DOHH2 (cell line): ENCODE results near the gene SPOCK1.

ENCODE experiments used
- EZH2phosphoT487 ChIP-seq: fragments of 200-600 bp; sonication (generic); IDR thresholded peaks from 2 replicates; pipeline ENCODE4 v1.6.1; 2017; ENCODE audit warnings: borderline replicate concordance, mild to moderate bottlenecking, antibody characterized with exemption, low read length, moderate library complexity, mixed read lengths
- TF ChIP-seq, protein P1 (sequence below): fragments of 200-600 bp; sonication (generic); IDR thresholded peaks from one replicate; pipeline ENCODE4 v1.5.1; 2014; ENCODE audit warnings: antibody characterized with exemption, mild to moderate bottlenecking, low read depth, low read length; ENCODE audit not compliant: poor library complexity, severe bottlenecking

DNA sequence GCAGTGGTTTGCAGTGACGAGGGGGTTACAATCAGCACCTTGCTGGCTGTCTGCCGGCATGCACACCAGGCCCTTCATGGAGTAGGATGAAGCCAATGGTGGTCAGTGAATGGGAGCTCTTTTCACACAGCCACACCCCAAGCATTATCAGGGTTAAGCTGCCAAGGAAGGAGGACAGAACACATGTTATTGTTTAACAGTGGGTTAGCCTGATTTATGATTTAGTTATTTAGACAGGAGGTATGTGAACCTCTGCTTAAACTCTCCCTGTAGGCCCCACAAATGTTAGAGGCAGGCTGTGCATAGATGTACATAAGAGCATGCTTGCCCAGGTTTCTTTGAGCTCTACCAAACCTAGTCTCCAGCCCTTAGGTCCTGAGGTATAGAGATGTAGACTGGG, 262.9 kb downstream of the SPOCK1 start:
- TF ChIP-seq EZH2phosphoT487 = no peak
- TF ChIP-seq, protein P1, sequence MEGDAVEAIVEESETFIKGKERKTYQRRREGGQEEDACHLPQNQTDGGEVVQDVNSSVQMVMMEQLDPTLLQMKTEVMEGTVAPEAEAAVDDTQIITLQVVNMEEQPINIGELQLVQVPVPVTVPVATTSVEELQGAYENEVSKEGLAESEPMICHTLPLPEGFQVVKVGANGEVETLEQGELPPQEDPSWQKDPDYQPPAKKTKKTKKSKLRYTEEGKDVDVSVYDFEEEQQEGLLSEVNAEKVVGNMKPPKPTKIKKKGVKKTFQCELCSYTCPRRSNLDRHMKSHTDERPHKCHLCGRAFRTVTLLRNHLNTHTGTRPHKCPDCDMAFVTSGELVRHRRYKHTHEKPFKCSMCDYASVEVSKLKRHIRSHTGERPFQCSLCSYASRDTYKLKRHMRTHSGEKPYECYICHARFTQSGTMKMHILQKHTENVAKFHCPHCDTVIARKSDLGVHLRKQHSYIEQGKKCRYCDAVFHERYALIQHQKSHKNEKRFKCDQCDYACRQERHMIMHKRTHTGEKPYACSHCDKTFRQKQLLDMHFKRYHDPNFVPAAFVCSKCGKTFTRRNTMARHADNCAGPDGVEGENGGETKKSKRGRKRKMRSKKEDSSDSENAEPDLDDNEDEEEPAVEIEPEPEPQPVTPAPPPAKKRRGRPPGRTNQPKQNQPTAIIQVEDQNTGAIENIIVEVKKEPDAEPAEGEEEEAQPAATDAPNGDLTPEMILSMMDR = no peak
